Astrocyte (in vitro differentiated cells and primary cell): ENCODE results near the gene RPUSD1. TPM values are rescaled to one million over a fixed set of nuclear protein-coding genes. Genes with fewer than 3 reads are reported as not detected.
A peak's percentile ranks its signal among the peaks of the same experiment; 100 is the strongest.

ENCODE experiments used
- DNase-seq: peaks from one replicate; pipeline ENCODE4 v3.0.0-alpha.2; 2010; ENCODE audit warnings: low read depth
- FAIRE-seq: peaks from 2 replicates; lab custom pipeline; 2011; peaks lifted over from hg19 to GRCh38; lab: Jason Lieb, UNC
- H2AFZ ChIP-seq: 2 replicates; pipeline ENCODE4 v1.6.0; 2012; ENCODE audit warnings: low read depth, low read length, inconsistent platforms
- H3K27ac ChIP-seq: 2 replicates; pipeline ENCODE4 v1.5.1; 2011; ENCODE audit warnings: low read depth, low read length, inconsistent platforms
- H3K27me3 ChIP-seq: 2 replicates; pipeline ENCODE4 v1.6.0; 2011; ENCODE audit warnings: low read length, inconsistent platforms; ENCODE audit not compliant: insufficient read depth
- H3K36me3 ChIP-seq: 2 replicates; pipeline ENCODE4 v1.5.1; 2011; ENCODE audit warnings: low read length, inconsistent platforms; ENCODE audit not compliant: insufficient read depth
- H3K4me1 ChIP-seq: 2 replicates; pipeline ENCODE4 v1.5.1; 2011; ENCODE audit warnings: low read length, inconsistent platforms; ENCODE audit not compliant: insufficient read depth
- H3K4me2 ChIP-seq: 2 replicates; pipeline ENCODE4 v1.6.0; 2012; ENCODE audit warnings: low read length, inconsistent platforms
- H3K4me3 ChIP-seq: 2 replicates; pipeline ENCODE4 v1.5.1; 2011; ENCODE audit warnings: low read depth, mild to moderate bottlenecking, low read length, inconsistent platforms; ENCODE audit not compliant: insufficient read depth
- H3K79me2 ChIP-seq: 2 replicates; pipeline ENCODE4 v1.6.0; 2012; ENCODE audit warnings: mild to moderate bottlenecking, low read length, inconsistent platforms; ENCODE audit not compliant: insufficient read depth
- H3K9ac ChIP-seq: 2 replicates; pipeline ENCODE4 v1.6.0; 2012; ENCODE audit warnings: mild to moderate bottlenecking, low read length, inconsistent platforms
- H3K9me3 ChIP-seq: 2 replicates; pipeline ENCODE4 v1.5.1; 2012; ENCODE audit warnings: low read depth, mild to moderate bottlenecking, low read length, inconsistent platforms; ENCODE audit not compliant: insufficient read depth
- H4K20me1 ChIP-seq: 2 replicates; pipeline ENCODE4 v1.6.0; 2012; ENCODE audit warnings: low read length, inconsistent platforms; ENCODE audit not compliant: insufficient read depth
- H3K27ac Mint-ChIP-seq: one replicate; pipeline ENCODE4 v1.8.0; 2021; ENCODE audit warnings: mild to moderate bottlenecking, mixed read lengths; ENCODE audit not compliant: unreplicated experiment
- H3K27me3 Mint-ChIP-seq: one replicate; pipeline ENCODE4 v1.8.0; 2021; ENCODE audit warnings: low read depth, mixed read lengths; ENCODE audit not compliant: unreplicated experiment
- H3K36me3 Mint-ChIP-seq: one replicate; pipeline ENCODE4 v1.8.0; 2021; ENCODE audit warnings: low read depth, mixed read lengths; ENCODE audit not compliant: unreplicated experiment
- H3K4me1 Mint-ChIP-seq: one replicate; pipeline ENCODE4 v1.8.0; 2021; ENCODE audit warnings: low read depth, mixed read lengths; ENCODE audit not compliant: unreplicated experiment
- H3K4me3 Mint-ChIP-seq: one replicate; pipeline ENCODE4 v1.8.0; 2021; ENCODE audit warnings: mild to moderate bottlenecking, moderate library complexity, mixed read lengths; ENCODE audit not compliant: unreplicated experiment
- H3K9me3 Mint-ChIP-seq: one replicate; pipeline ENCODE4 v1.8.0; 2021; ENCODE audit warnings: mild to moderate bottlenecking, mixed read lengths; ENCODE audit not compliant: unreplicated experiment
- EZH2 ChIP-seq: IDR thresholded peaks from 2 replicates; pipeline ENCODE4 v1.6.1; 2012; ENCODE audit warnings: mild to moderate bottlenecking, low read length, inconsistent platforms; ENCODE audit not compliant: insufficient read depth
- total RNA-seq: library from RNA; stranded (reverse); gene quantifications from 2 replicates; pipeline ENCODE4 v1.2.1, GENCODE V29; 2021
- TF ChIP-seq, protein P1 (sequence below): IDR thresholded peaks from 2 replicates; pipeline ENCODE4 v1.5.1; 2011; ENCODE audit warnings: low read depth, mild to moderate bottlenecking, inconsistent platforms, low read length, moderate library complexity; ENCODE audit not compliant: insufficient read depth

The RPUSD1 gene
- total RNA-seq, 1 donor from 2014 or later: 28.8 TPM

- no peaks in the 10 kb centered on the region for H3K36me3 ChIP-seq
- peaks cover 5% of the 10 kb centered on the region for H3K9me3 Mint-ChIP-seq
- H3K9ac ChIP-seq: no peak overlapping the region
- H3K4me1 Mint-ChIP-seq: no peaks in the 10 kb centered on the region
- H4K20me1 ChIP-seq: no peaks in the 10 kb centered on the region
- no peak overlapping the region for H3K4me3 Mint-ChIP-seq
- DNase-seq (no peak), FAIRE-seq (no peak)
- no peak overlapping the region for H2AFZ ChIP-seq
- H3K27ac ChIP-seq: no peak overlapping the region
- no peaks in the 10 kb centered on the region for H3K79me2 ChIP-seq
- H3K27me3 Mint-ChIP-seq: peaks cover 8% of the 10 kb centered on the region
- H3K27ac Mint-ChIP-seq: no peak overlapping the region
- TF ChIP-seq, protein P1, sequence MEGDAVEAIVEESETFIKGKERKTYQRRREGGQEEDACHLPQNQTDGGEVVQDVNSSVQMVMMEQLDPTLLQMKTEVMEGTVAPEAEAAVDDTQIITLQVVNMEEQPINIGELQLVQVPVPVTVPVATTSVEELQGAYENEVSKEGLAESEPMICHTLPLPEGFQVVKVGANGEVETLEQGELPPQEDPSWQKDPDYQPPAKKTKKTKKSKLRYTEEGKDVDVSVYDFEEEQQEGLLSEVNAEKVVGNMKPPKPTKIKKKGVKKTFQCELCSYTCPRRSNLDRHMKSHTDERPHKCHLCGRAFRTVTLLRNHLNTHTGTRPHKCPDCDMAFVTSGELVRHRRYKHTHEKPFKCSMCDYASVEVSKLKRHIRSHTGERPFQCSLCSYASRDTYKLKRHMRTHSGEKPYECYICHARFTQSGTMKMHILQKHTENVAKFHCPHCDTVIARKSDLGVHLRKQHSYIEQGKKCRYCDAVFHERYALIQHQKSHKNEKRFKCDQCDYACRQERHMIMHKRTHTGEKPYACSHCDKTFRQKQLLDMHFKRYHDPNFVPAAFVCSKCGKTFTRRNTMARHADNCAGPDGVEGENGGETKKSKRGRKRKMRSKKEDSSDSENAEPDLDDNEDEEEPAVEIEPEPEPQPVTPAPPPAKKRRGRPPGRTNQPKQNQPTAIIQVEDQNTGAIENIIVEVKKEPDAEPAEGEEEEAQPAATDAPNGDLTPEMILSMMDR: no peak
- no peak for TF ChIP-seq EZH2
- H3K4me3 ChIP-seq: no peak overlapping the region
- peak overlapping the region; percentile 39 for H3K4me2 ChIP-seq
- H3K27me3 ChIP-seq: no peaks in the 10 kb centered on the region
- H3K36me3 Mint-ChIP-seq: peaks cover 3% of the 10 kb centered on the region
- H3K4me1 ChIP-seq: peaks cover 7% of the 10 kb centered on the region
- no peaks in the 10 kb centered on the region for H3K9me3 ChIP-seq
Measured at GRCh38 chr16:760065-760464, 28.1 kb downstream of the RPUSD1 start.

- Histone ChIP-seq H3K27ac (no peak overlapping the region), H3K9me3 (no peaks in the 10 kb centered on the region), H3K4me1 (peaks cover 7% of the 10 kb centered on the region), H3K27me3 (no peaks in the 10 kb centered on the region), H3K4me2 (no peak overlapping the region), H3K36me3 (no peaks in the 10 kb centered on the region), H3K4me3 (no peak overlapping the region), H3K9ac (no peak overlapping the region), H3K79me2 (no peaks in the 10 kb centered on the region), H4K20me1 (no peaks in the 10 kb centered on the region), H2AFZ (no peak overlapping the region)
- Mint-ChIP-seq H3K27me3 (peaks cover 8% of the 10 kb centered on the region), H3K27ac (no peak overlapping the region), H3K4me1 (no peaks in the 10 kb centered on the region), H3K9me3 (peaks cover 5% of the 10 kb centered on the region), H3K36me3 (peaks cover 3% of the 10 kb centered on the region), H3K4me3 (no peak overlapping the region)
- FAIRE-seq: no peak
- TF ChIP-seq, protein P1: no peak
- no peak for TF ChIP-seq EZH2
- DNase-seq: no peak
Measured at GRCh38 chr16:759110-759910, 28.9 kb downstream of the RPUSD1 start.

DNA sequence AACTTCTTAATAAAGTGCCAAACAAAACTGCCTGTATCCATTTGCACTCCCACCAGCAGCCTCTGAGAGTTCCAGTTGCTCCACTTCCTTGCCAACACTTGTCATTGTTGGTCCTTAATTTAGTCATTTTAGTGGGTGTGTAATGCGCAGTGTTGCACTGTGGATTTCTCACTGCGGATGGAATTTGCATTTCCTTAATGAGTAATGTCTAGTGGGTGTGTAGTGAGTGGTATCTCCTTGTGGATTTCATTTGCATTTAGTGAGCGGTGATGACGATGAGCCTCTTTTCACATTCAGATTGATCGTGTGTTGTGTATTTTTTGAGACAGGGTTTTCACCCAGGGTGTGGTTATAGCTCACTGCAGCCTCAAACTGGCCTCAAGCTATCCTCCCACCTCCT, 31.8 kb downstream of the RPUSD1 start:
- Mint-ChIP-seq H3K4me3 (no peak overlapping the region), H3K9me3 (peaks cover 5% of the 10 kb centered on the region), H3K4me1 (peaks cover 2% of the 10 kb centered on the region), H3K27ac (no peak overlapping the region), H3K36me3 (peaks cover 3% of the 10 kb centered on the region), H3K27me3 (peaks cover 15% of the 10 kb centered on the region)
- Histone ChIP-seq H3K4me2 (no peak overlapping the region), H3K79me2 (no peaks in the 10 kb centered on the region), H3K36me3 (no peaks in the 10 kb centered on the region), H2AFZ (no peak overlapping the region), H3K27ac (no peak overlapping the region), H3K9ac (no peak overlapping the region), H3K4me1 (peaks cover 12% of the 10 kb centered on the region), H3K9me3 (no peaks in the 10 kb centered on the region), H3K4me3 (no peak overlapping the region), H3K27me3 (peaks cover 2% of the 10 kb centered on the region), H4K20me1 (no peaks in the 10 kb centered on the region)
- TF ChIP-seq, protein P1: no peak
- TF ChIP-seq EZH2: no peak
- DNase-seq: no peak
- FAIRE-seq: no peak
